Sigmoid colon (tissue), 4 donors: ENCODE measurements around the gene HERC3.

Experiments
- POLR2A ChIP-seq, 2 donors: fragments of 450-650 bp; IDR thresholded peaks; one replicate each; pipeline ENCODE4 v1.6.1; 2016; ENCODE audit warnings: antibody characterized with exemption in 2 of 2, mild to moderate bottlenecking in 2 of 2, moderate library complexity in 2 of 2
- POLR2AphosphoS5 ChIP-seq, 4 donors: sonication (generic); formaldehyde crosslinking; IDR thresholded peaks; one replicate each; pipeline ENCODE4 v1.6.1; 2017; ENCODE audit warnings: antibody characterized with exemption in 4 of 4
- TF ChIP-seq, protein P1 (sequence below), 4 experiments: fragments of 450-650 bp in 3 of 4; fragments of 200-600 bp in 1 of 4; IDR thresholded peaks; one replicate each; pipeline ENCODE4 v1.5.1; 2016 to 2019; ENCODE audit warnings: antibody characterized with exemption in 4 of 4, mild to moderate bottlenecking in 3 of 4, moderate library complexity in 2 of 4

DNA sequence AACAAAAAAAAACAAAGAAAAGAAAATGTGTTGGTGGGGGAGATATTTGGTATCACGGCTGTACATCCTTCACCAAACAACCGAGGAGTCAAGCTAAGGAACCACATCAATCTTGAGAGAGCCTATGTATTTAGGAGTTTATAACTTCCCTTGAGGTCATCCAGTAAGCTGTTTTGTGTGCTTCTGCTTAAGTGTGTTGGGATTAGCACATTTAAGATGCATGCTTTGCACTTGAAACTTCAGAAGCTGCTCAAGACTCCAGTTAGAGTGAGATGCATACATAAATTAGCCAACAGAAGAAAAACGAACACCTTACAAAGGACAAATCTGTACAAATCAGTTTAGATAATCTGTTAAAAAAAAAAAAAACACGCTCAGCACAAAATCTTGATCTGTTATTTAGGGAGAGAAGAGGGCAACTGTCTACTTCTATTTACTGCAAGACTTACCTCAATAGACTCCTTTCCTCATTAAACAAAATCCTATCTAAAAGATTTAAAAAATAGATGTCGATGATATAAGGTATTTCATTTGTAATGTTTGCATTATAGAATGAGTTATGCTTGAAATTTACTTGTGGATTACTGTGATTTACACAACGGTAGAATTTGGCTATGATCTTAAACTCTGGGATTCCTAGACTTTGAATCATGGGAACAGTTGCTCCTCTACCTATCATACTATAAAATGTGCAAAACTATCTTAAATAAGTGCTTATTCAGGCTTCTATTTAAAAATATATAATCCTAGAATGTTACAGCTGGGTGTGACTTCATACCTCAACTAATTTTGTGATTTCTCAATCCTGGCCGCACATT, 159.2 kb downstream of the HERC3 start:
- TF ChIP-seq, protein P1, sequence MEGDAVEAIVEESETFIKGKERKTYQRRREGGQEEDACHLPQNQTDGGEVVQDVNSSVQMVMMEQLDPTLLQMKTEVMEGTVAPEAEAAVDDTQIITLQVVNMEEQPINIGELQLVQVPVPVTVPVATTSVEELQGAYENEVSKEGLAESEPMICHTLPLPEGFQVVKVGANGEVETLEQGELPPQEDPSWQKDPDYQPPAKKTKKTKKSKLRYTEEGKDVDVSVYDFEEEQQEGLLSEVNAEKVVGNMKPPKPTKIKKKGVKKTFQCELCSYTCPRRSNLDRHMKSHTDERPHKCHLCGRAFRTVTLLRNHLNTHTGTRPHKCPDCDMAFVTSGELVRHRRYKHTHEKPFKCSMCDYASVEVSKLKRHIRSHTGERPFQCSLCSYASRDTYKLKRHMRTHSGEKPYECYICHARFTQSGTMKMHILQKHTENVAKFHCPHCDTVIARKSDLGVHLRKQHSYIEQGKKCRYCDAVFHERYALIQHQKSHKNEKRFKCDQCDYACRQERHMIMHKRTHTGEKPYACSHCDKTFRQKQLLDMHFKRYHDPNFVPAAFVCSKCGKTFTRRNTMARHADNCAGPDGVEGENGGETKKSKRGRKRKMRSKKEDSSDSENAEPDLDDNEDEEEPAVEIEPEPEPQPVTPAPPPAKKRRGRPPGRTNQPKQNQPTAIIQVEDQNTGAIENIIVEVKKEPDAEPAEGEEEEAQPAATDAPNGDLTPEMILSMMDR (IDR thresholded peaks at IDR 0.05): no peak
- TF ChIP-seq POLR2A (IDR thresholded peaks at IDR 0.05) (no peak), POLR2AphosphoS5 (IDR thresholded peaks at IDR 0.05) (no peak)
